GM12872 (cell line): ENCODE results near the gene GMDS.

ENCODE experiments used
- TF ChIP-seq, protein P1 (sequence below): IDR thresholded peaks from 3 replicates; pipeline ENCODE4 v1.5.1; 2011; ENCODE audit warnings: low read depth, mild to moderate bottlenecking, low read length, moderate library complexity; ENCODE audit not compliant: insufficient read depth

Gene GMDS

DNA sequence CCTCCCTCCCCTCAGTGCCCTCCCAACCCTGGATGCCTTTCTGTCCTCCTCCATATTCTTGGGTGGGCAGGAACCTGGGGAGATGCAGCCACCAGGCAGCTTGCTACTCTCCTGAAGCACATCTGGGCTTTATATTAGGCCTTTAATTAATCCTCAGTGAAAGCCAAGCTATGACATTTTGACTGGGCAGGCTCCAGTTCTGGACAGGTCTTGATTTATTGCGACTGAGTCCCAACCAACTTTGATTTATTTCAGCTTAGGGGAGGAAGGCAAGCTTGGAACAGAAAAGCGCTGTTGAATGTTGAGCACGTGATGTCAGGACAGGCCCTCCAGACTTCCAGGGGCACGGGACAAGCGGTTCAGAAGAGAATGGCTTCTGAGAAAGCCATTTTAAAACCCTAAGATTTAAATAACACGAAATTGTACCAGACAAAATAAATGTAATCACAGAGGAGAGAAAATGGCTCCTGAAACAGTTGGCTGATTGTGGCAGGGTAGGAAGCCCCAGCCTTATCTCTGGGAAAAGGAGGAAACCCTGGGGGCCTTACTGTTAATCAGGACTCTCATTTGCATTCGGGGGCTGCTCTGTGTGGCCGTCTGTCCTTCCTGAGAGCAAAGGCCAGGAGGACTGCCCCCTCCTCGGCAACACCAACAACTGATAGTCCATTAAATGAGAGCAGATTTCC lies 341.5 kb downstream of the GMDS start:
- TF ChIP-seq, protein P1, sequence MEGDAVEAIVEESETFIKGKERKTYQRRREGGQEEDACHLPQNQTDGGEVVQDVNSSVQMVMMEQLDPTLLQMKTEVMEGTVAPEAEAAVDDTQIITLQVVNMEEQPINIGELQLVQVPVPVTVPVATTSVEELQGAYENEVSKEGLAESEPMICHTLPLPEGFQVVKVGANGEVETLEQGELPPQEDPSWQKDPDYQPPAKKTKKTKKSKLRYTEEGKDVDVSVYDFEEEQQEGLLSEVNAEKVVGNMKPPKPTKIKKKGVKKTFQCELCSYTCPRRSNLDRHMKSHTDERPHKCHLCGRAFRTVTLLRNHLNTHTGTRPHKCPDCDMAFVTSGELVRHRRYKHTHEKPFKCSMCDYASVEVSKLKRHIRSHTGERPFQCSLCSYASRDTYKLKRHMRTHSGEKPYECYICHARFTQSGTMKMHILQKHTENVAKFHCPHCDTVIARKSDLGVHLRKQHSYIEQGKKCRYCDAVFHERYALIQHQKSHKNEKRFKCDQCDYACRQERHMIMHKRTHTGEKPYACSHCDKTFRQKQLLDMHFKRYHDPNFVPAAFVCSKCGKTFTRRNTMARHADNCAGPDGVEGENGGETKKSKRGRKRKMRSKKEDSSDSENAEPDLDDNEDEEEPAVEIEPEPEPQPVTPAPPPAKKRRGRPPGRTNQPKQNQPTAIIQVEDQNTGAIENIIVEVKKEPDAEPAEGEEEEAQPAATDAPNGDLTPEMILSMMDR = no peak

DNA sequence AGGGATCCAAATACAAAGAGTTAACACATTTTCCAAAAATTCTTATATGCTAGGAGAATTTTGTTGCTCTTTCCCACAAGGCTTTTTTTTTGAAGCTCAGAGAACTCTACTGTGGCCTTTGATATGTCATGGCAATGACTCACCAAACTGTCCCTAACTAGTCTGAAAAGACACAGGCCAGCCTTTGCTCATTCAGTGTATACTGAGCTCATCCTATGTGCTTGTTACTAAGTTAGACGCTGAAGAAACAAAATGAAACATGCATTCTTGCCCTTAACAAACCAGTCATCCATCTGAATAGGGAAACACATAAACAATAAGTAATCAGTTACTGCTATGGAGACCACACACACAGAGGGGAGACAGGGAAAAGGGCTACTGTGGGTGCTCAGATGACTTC lies 343.8 kb downstream of the GMDS start:
- TF ChIP-seq, protein P1 = no peak

DNA sequence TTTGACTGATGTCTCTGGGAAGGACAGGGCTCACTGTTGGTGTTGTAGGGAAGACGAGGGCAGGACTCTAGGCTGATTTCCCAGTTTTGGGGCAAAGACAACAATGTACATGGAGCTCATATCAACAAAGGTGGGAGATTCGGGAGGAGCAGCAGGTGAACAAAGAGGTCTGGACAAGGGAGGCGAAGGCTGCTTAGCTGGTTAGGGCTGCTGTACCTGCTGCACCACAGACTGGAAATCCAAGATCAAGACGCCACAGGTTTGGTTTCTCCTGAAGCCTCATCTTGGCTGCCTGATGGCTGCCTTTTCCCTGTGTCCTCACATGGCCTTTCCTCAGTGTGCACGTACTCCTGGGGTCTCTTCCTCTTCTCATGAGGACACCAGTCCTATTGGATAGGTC lies 348.5 kb downstream of the GMDS start:
- TF ChIP-seq, protein P1 = no peak

DNA sequence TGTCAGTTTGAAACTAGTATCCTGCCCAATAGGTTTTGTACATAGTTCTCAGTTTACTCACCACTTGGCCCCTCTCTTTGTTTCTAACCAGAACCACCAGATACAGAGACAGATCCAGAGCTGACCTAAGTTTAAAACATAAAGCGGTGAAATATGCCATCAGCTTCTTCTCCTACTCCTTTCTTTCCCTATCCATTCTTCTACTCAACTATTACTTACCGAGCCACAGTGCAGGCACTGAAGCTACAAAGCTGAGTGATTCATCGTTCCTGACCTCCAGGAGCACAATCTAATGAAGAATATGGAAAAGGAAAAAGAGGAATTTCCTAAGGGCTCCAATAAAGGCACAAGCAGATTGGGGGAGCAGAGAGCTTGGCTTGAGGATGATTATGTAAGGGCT lies 349.7 kb downstream of the GMDS start:
- TF ChIP-seq, protein P1 = no peak

DNA sequence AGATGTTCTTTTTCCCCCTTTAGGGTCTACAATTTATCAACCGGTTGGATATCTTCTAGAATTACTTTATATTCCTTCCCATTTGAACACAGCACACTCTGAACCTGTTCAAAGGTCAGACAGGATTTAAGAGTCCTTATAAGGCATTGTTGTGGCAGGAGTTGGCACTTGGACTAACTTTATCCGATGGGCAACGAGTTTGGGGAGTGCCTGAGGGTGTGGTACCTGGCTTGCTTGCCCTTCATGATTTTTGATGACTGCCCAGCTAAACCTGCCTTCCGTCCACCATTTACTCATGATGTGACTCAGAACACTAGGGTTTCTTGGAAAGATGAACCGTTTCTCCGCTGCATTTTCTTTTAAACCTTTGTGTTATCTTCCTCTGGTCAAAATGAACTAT lies 350.5 kb downstream of the GMDS start:
- TF ChIP-seq, protein P1 = no peak

DNA sequence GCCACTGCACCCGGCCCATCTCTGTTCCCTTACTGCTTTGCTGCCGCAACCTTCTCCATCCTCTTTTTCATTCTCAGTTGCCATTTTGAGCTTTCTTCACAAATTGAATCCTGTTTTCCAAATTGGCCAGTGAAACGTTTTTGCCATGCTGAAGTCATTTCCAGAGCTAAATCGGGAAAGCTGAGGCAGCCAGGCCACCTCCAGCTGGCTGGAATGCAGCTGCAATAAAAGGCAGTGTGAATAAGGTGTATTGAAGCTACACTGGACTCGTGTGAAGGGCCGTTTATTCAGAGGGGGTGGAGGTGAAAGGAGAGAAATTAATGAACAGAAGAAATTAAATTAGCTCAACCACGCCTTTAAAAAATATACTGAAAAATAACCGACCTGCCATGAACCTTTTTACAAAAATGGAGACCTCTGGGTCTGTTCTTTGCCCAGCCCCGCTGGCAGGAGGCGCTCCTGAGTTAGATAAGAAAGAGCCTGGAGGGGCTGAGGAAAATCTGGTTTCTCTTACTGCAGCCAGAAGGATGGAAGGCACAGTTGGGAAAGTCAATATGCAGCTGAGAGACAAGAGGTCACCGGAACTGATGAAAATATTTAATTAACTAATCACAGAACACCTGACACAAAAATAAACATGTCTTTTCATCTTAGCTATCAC lies 351.8 kb downstream of the GMDS start:
- TF ChIP-seq, protein P1 = 0 out of 3 replicates have a peak, but pooled peaks have one; percentile 3

DNA sequence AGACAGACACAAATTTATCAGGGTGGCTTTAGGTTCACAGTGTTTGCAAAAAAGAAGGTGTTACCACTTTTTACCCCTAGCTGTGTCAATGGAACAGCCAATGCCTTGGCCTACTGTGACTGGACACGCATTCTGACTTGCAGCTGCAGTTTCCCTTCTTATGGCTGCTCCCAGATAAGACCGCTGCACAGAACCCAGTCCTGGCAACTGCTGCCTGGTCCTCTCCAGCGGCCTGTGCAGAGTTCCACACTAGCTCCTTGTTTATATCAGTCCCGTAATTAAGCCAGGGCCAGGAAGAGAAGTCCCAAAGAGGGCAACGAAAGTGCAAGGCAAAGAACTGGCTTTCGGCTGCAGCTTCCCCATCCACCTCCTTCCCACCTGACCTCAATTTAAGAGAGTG lies 352.7 kb downstream of the GMDS start:
- TF ChIP-seq, protein P1 = no peak
